B cell (primary cell): ENCODE data around the gene SNX6. TPM values are rescaled to one million over a fixed set of nuclear protein-coding genes. Genes with fewer than 3 reads are reported as not detected.
"Not testable (repeated sequence)": the region's sequence is repeated elsewhere in the genome, so short reads cannot be mapped to it uniquely, and the experiment has no call there.

Experiments used
- ATAC-seq: fragments of 200-7000 bp; cut with Tn5 transposase; one replicate; pipeline ENCODE4 v1.10.0; 2021; ENCODE audit warnings: low read depth, mild to moderate bottlenecking, moderate number of reproducible peaks, moderate library complexity
- CTCF ChIA-PET: fragments of 350-600 bp; sonication (Branson Sonifier 250); formaldehyde crosslinking; loops from one replicate; lab custom pipeline; 2021; ENCODE audit warnings: antibody characterized with exemption, inconsistent platforms; lab: Charles Lee
- POLR2A ChIA-PET: fragments of 350-600 bp; sonication (Branson Sonifier 250); formaldehyde crosslinking; loops from one replicate; lab custom pipeline; 2021; ENCODE audit warnings: antibody characterized with exemption; lab: Charles Lee
- DNase-seq: peaks from one replicate; pipeline ENCODE4 v3.0.0; 2013
- H2AFZ ChIP-seq: 2 replicates; pipeline ENCODE4 v1.6.1; 2012; ENCODE audit warnings: mild to moderate bottlenecking, low read depth, low read length; ENCODE audit not compliant: insufficient read depth, poor library complexity, severe bottlenecking
- H3K27ac ChIP-seq, 2 donors: 1 replicate in 1 of 2; 2 replicates in 1 of 2; pipeline ENCODE4 v1.5.1; 2012 to 2013; ENCODE audit warnings: low read length in 2 of 2, mild to moderate bottlenecking in 2 of 2, moderate library complexity in 1 of 2
- H3K27me3 ChIP-seq, 4 experiments: fragments of 200-600 bp in 1 of 4; sonication (generic) in 1 of 4; replicated peaks in 1 of 4; 1 replicate in 2 of 4; 2 replicates in 2 of 4; pipeline versions ENCODE4 v1.6.1 to v1.7.0; 2013 to 2016; ENCODE audit warnings: low read length in 3 of 4, mild to moderate bottlenecking in 2 of 4, mixed read lengths in 1 of 4, moderate library complexity in 1 of 4; ENCODE audit not compliant: insufficient read depth in 4 of 4, control insufficient read depth in 3 of 4; ENCODE audit errors: control extremely low read depth in 1 of 4
- H3K36me3 ChIP-seq, 2 experiments: replicated peaks in 1 of 2; 1 replicate in 1 of 2; 2 replicates in 1 of 2; pipeline versions ENCODE4 v1.6.1 to v1.7.1; 2013; ENCODE audit warnings: low read length in 1 of 2; ENCODE audit not compliant: insufficient read depth in 2 of 2, control insufficient read depth in 1 of 2; ENCODE audit errors: control extremely low read depth in 1 of 2, extremely low read depth in 1 of 2
- H3K4me1 ChIP-seq, 2 donors: fragments of 200-600 bp in 1 of 2; sonication (generic) in 1 of 2; 1 replicate in 1 of 2; 2 replicates in 1 of 2; pipeline versions ENCODE4 v1.5.1 to v1.6.1; 2013 to 2017; ENCODE audit warnings: low read length in 2 of 2; ENCODE audit not compliant: control insufficient read depth in 2 of 2, insufficient read depth in 2 of 2
- H3K4me2 ChIP-seq: replicated peaks from 2 replicates; pipeline ENCODE3; 2012; ENCODE audit warnings: mild to moderate bottlenecking, low read depth, low read length; ENCODE audit not compliant: poor library complexity, severe bottlenecking
- H3K4me3 ChIP-seq, 5 experiments: fragments of 200-600 bp in 1 of 5; sonication (generic) in 1 of 5; 1 replicate in 3 of 5; 2 replicates in 2 of 5; pipeline versions ENCODE4 v1.5.1 to v1.7.0; 2011 to 2016; ENCODE audit warnings: low read length in 4 of 5, mild to moderate bottlenecking in 4 of 5, low read depth in 2 of 5, control low read depth in 1 of 5, moderate library complexity in 1 of 5; ENCODE audit not compliant: insufficient read depth in 1 of 5; ENCODE audit errors: control extremely low read depth in 1 of 5, extremely low read depth in 1 of 5
- H3K79me2 ChIP-seq: fragments of 200-600 bp; sonication (generic); one replicate; pipeline ENCODE4 v1.6.0; 2016; ENCODE audit warnings: low read length; ENCODE audit not compliant: control insufficient read depth, insufficient read depth
- H3K9ac ChIP-seq: fragments of 200-600 bp; sonication (generic); 2 replicates; pipeline ENCODE4 v1.6.1; 2017; ENCODE audit warnings: mild to moderate bottlenecking, low read length, moderate library complexity
- H3K9me3 ChIP-seq, 3 donors: one replicate each; pipeline versions ENCODE4 v1.6.1 to v1.7.1; 2013; ENCODE audit warnings: low read length in 2 of 3; ENCODE audit not compliant: control insufficient read depth in 2 of 3, insufficient read depth in 1 of 3; ENCODE audit errors: control extremely low read depth in 1 of 3
- H4K20me1 ChIP-seq: 2 replicates; pipeline ENCODE4 v1.6.0; 2012; ENCODE audit warnings: mild to moderate bottlenecking, low read length; ENCODE audit not compliant: insufficient read depth, control insufficient read depth, poor library complexity, severe bottlenecking
- H3K27ac Mint-ChIP-seq: one replicate; pipeline ENCODE4 v1.8.0; 2021; ENCODE audit warnings: mixed read lengths
- H3K27me3 Mint-ChIP-seq: one replicate; pipeline ENCODE4 v1.8.0; 2021; ENCODE audit warnings: mixed read lengths
- H3K4me1 Mint-ChIP-seq: one replicate; pipeline ENCODE4 v1.8.0; 2021; ENCODE audit warnings: mixed read lengths
- H3K4me3 Mint-ChIP-seq: one replicate; pipeline ENCODE4 v1.8.0; 2021; ENCODE audit warnings: mixed read lengths
- H3K9me3 Mint-ChIP-seq: one replicate; pipeline ENCODE4 v1.8.0; 2022; ENCODE audit warnings: mixed read lengths; ENCODE audit not compliant: insufficient read depth
- CTCF ChIP-seq: fragments of 200-600 bp; IDR thresholded peaks from one replicate; pipeline ENCODE4 v1.8.0; 2022; ENCODE audit warnings: antibody characterized with exemption, mild to moderate bottlenecking
- EZH2 ChIP-seq: IDR thresholded peaks from 2 replicates; pipeline ENCODE4 v1.6.1; 2012; ENCODE audit warnings: borderline replicate concordance, low read depth, mild to moderate bottlenecking, moderate library complexity, low read length; ENCODE audit not compliant: insufficient read depth, poor library complexity, severe bottlenecking
- WGBS: methylation state at CpG from one replicate; pipeline ENCODE4 v1.1.5; 2013; ENCODE audit warnings: missing lambda C conversion rate; ENCODE audit not compliant: insufficient coverage; 5-methylcytosine and 5-hydroxymethylcytosine counted together
- intact Hi-C: fragments of 100-400 bp; cut with micrococcal nuclease; formaldehyde crosslinking; loops from one replicate; pipeline ENCODE4 v1.10.0; 2022
- polyA plus RNA-seq: library from polyadenylated mRNA; depleted of rRNA; stranded (reverse); fragments of >200 nt; gene quantifications from 2 replicates; pipeline ENCODE4 v1.2.3, GENCODE V29; 2012
- total RNA-seq, 2 donors: library from RNA; stranded (reverse); fragments of 120-200 nt in 1 of 2; gene quantifications; 1 replicate in 1 of 2; 2 replicates in 1 of 2; pipeline versions ENCODE4 v1.2.3 to v1.2.4, GENCODE V29; 2013 to 2022

SNX6 gene
- total and polyA plus RNA-seq, 2 donors (not counting 1 experiment from before 2014, with no cell fraction given): 45.4 to 61.0 TPM

GRCh38 chr14:34540181-34541059, 89.5 kb downstream of the SNX6 start:
- Histone ChIP-seq H3K79me2 (peaks cover 32% of the 10 kb centered on the region), H3K27ac (peak overlapping the region; percentile 62 to 97), H3K4me1 (peaks cover 18 to 24% of the 10 kb centered on the region in 2 donors), H3K4me2 (peak overlapping the region; percentile 76), H3K9ac (peak overlapping the region; percentile 96), H3K36me3 (peaks cover 0 to 19% of the 10 kb centered on the region in 2 experiments), H4K20me1 (peaks cover 14% of the 10 kb centered on the region), H2AFZ (peak overlapping the region; percentile 81), H3K4me3 (peak overlapping the region; percentile 11 to 97 (median 89))
- WGBS: 95% methylated on average over 10 of the region's 19 CpGs
- POLR2A ChIA-PET: interaction anchor here (0.6 kb wide), 1 partner anchor 11 kb away, joined by 4 read pairs; no protein-coding TSS in a partner anchor
- ATAC-seq, CTCF ChIA-PET, H3K9me3 Mint-ChIP-seq, intact Hi-C loops, H3K27me3 ChIP-seq, H3K9me3 ChIP-seq, H3K27me3 Mint-ChIP-seq: not testable (repeated sequence)
- Mint-ChIP-seq H3K4me1 (peaks cover 21% of the 10 kb centered on the region), H3K27ac (peak overlapping the region; percentile 99), H3K4me3 (peak overlapping the region; percentile 99)
- DNase-seq: peak; percentile 35

GRCh38 chr14:34539407-34540180, 90.4 kb downstream of the SNX6 start, which contains the start of gene EAPP:
Gene EAPP (minus strand): TSS chr14:34539701. CDS start chr14:34539628, 73 bp downstream.
- Histone ChIP-seq H3K4me2 (peak within 1 kb of the TSS; percentile 76), H3K36me3 (peaks cover 0 to 19% of the 10 kb centered on the region in 2 experiments), H3K27ac (peak within 1 kb of the TSS; percentile 91 to 97), H3K4me1 (peaks cover 18 to 24% of the 10 kb centered on the region in 2 donors), H3K27me3 (no peaks in the 10 kb centered on the region), H3K4me3 (peak within 1 kb of the TSS; percentile 44 to 97 (median 89)), H3K9me3 (no peaks in the 10 kb centered on the region), H3K9ac (peak within 1 kb of the TSS; percentile 96), H3K79me2 (peaks cover 32% of the 10 kb centered on the region), H2AFZ (peak within 1 kb of the TSS; percentile 81), H4K20me1 (peaks cover 14% of the 10 kb centered on the region)
- 5% methylated on average over 46 of the region's 59 CpGs for WGBS
- DNase-seq (peak; percentile 96), ATAC-seq (peak; percentile 99)
- TF ChIP-seq EZH2 (no peak), CTCF (no peak)
- Mint-ChIP-seq H3K4me3 (peak within 1 kb of the TSS; percentile 99), H3K9me3 (no peaks in the 10 kb centered on the region), H3K4me1 (peaks cover 21% of the 10 kb centered on the region), H3K27me3 (no peaks in the 10 kb centered on the region), H3K27ac (peak within 1 kb of the TSS; percentile 99)
- ChIA-PET CTCF (no interaction called here), POLR2A (interaction anchor here (0.6 kb wide), 2 partner anchors 10 to 66 kb away, joined by 3 to 4 read pairs; no protein-coding TSS in a partner anchor)
- intact Hi-C loops: loop anchor here (5.0 kb wide), 7 partner anchors 77 to 1288 kb away; partner anchors contain the start of genes BRMS1L, FAM177A1, NFKBIA and PPP2R3C
